Endothelial cell of umbilical vein (primary cell): ENCODE data around the gene PSD4. TPM values are rescaled to one million over a fixed set of nuclear protein-coding genes. Genes with fewer than 3 reads are reported as not detected.

Experiments
- BruUV-seq: library from RNA; stranded (reverse); fragments of 400-500 nt; replicated peaks from 2 replicates; lab custom pipeline; 2021; lab: Mats Ljungman, UMichigan
- CTCF ChIA-PET: fragments of 300-600, 350-600 bp; sonication (Branson Sonifier 250); formaldehyde crosslinking; loops from one replicate; lab custom pipeline; 2021; ENCODE audit warnings: antibody characterized with exemption, inconsistent platforms; lab: Charles Lee
- POLR2A ChIA-PET: fragments of 300-600, 350-600 bp; sonication (Branson Sonifier 250); formaldehyde crosslinking; loops from one replicate; lab custom pipeline; 2021; ENCODE audit warnings: antibody characterized with exemption, inconsistent platforms; lab: Charles Lee
- DNase-seq: peaks from one replicate; pipeline ENCODE4 v3.0.0-alpha.2; 2011; ENCODE audit warnings: low read depth, low spot score
- FAIRE-seq: peaks from 2 replicates; lab custom pipeline; 2011; peaks lifted over from hg19 to GRCh38; lab: Jason Lieb, UNC
- H2AFZ ChIP-seq: 2 replicates; pipeline ENCODE4 v1.6.0; 2012; ENCODE audit warnings: low read depth, low read length, control low read depth, inconsistent platforms
- H3K27ac ChIP-seq: 2 replicates; pipeline ENCODE4 v1.5.1; 2011; ENCODE audit warnings: low read depth, mild to moderate bottlenecking, control low read depth, low read length, moderate library complexity; ENCODE audit not compliant: insufficient read depth
- H3K27me3 ChIP-seq, 2 experiments: 2 replicates each; pipeline versions ENCODE4 v1.6.0 to v1.6.1; 2011; ENCODE audit warnings: low read length in 2 of 2, mixed read lengths in 1 of 2; ENCODE audit not compliant: control insufficient read depth in 2 of 2, insufficient read depth in 2 of 2
- H3K36me3 ChIP-seq, 2 experiments: 2 replicates in 1 of 2; 3 replicates in 1 of 2; pipeline ENCODE4 v1.5.1; 2011; ENCODE audit warnings: low read length in 2 of 2, mild to moderate bottlenecking in 1 of 2, moderate library complexity in 1 of 2; ENCODE audit not compliant: control insufficient read depth in 2 of 2, insufficient read depth in 2 of 2; ENCODE audit errors: extremely low read depth in 1 of 2
- H3K4me1 ChIP-seq: 3 replicates; pipeline ENCODE4 v1.5.1; 2011; ENCODE audit warnings: mild to moderate bottlenecking, low read length; ENCODE audit not compliant: control insufficient read depth, insufficient read depth; ENCODE audit errors: extremely low read depth
- H3K4me2 ChIP-seq: 2 replicates; pipeline ENCODE4 v1.6.1; 2011; ENCODE audit warnings: low read length, control low read depth, mixed read lengths; ENCODE audit not compliant: insufficient read depth
- H3K4me3 ChIP-seq, 3 experiments: fragments of 200-600 bp in 1 of 3; sonication (generic), shearing (Covaris generic) in 1 of 3; replicated peaks in 1 of 3; 2 replicates each; pipeline ENCODE4 v1.5.1; 2011 to 2016; ENCODE audit warnings: control low read depth in 3 of 3, low read length in 3 of 3, mild to moderate bottlenecking in 2 of 3, inconsistent platforms in 1 of 3, low read depth in 1 of 3, moderate library complexity in 1 of 3; ENCODE audit not compliant: insufficient read depth in 1 of 3
- H3K79me2 ChIP-seq: 2 replicates; pipeline ENCODE4 v1.6.0; 2012; ENCODE audit warnings: low read length, inconsistent platforms; ENCODE audit not compliant: control insufficient read depth, insufficient read depth
- H3K9ac ChIP-seq: replicated peaks from 2 replicates; pipeline ENCODE3; 2011; ENCODE audit warnings: low read length, control low read depth; ENCODE audit not compliant: insufficient read depth; ENCODE audit errors: extremely low read depth
- H3K9me1 ChIP-seq: replicated peaks from 3 replicates; pipeline ENCODE4 v1.6.0; 2011; ENCODE audit warnings: mild to moderate bottlenecking, low read length; ENCODE audit not compliant: control insufficient read depth, insufficient read depth; ENCODE audit errors: extremely low read depth
- H3K9me3 ChIP-seq: replicated peaks from 2 replicates; pipeline ENCODE4 v1.5.1; 2012; ENCODE audit warnings: low read length, inconsistent platforms; ENCODE audit not compliant: control insufficient read depth, insufficient read depth
- H4K20me1 ChIP-seq: replicated peaks from 2 replicates; pipeline ENCODE3; 2011; ENCODE audit warnings: mild to moderate bottlenecking, low read length; ENCODE audit not compliant: control insufficient read depth, insufficient read depth; ENCODE audit errors: extremely low read depth
- CTCF ChIP-seq, 2 donors: IDR thresholded peaks; 1 replicate in 1 of 2; 2 replicates in 1 of 2; pipeline ENCODE4 v1.5.1; 2011; ENCODE audit warnings: low read length in 2 of 2, mild to moderate bottlenecking in 2 of 2, moderate library complexity in 2 of 2, control low read depth in 1 of 2, inconsistent platforms in 1 of 2, low read depth in 1 of 2; ENCODE audit not compliant: insufficient read depth in 1 of 2; ENCODE audit errors: extremely low read depth in 1 of 2
- EZH2 ChIP-seq: IDR thresholded peaks from 2 replicates; pipeline ENCODE4 v1.6.1; 2012; ENCODE audit warnings: borderline replicate concordance, low read depth, mild to moderate bottlenecking, moderate library complexity, low read length, inconsistent platforms; ENCODE audit not compliant: severe bottlenecking
- FOS ChIP-seq: IDR thresholded peaks from 2 replicates; pipeline ENCODE4 v1.6.1; 2011; ENCODE audit warnings: mild to moderate bottlenecking, low read length, moderate library complexity, borderline replicate concordance; ENCODE audit not compliant: insufficient read depth
- GATA2 ChIP-seq: IDR thresholded peaks from 2 replicates; pipeline ENCODE4 v1.7.0; 2011; ENCODE audit warnings: low read depth, mild to moderate bottlenecking, moderate library complexity, mixed read lengths, low read length; ENCODE audit not compliant: insufficient read length, insufficient read depth
- JUN ChIP-seq: IDR thresholded peaks from 2 replicates; pipeline ENCODE4 v1.6.1; 2011; ENCODE audit warnings: borderline replicate concordance, low read depth; ENCODE audit not compliant: insufficient read length, insufficient read depth
- MAX ChIP-seq: IDR thresholded peaks from 2 replicates; pipeline ENCODE4 v1.6.1; 2011; ENCODE audit not compliant: insufficient read depth, insufficient read length
- MYC ChIP-seq: IDR thresholded peaks from one replicate; pipeline ENCODE4 v1.6.1; 2011; ENCODE audit warnings: mild to moderate bottlenecking, low read depth, low read length
- POLR2A ChIP-seq: IDR thresholded peaks from 2 replicates; pipeline ENCODE4 v1.6.1; 2012; ENCODE audit warnings: low read depth, mild to moderate bottlenecking, control low read depth, low read length
- POLR2AphosphoS5 ChIP-seq: IDR thresholded peaks from 2 replicates; pipeline ENCODE4 v1.6.1; 2012; ENCODE audit warnings: low read depth, mild to moderate bottlenecking, control low read depth, low read length, moderate library complexity; ENCODE audit not compliant: insufficient read depth
- dilution Hi-C: fragments of 300-500 bp; cut with MboI; formaldehyde crosslinking; loops from one replicate; pipeline ENCODE4 v1.15.0; 2019; ENCODE audit warnings: low sequenced_read_pairs; ENCODE audit not compliant: extremely low pct_ligation_motif_present
- intact Hi-C: fragments of 100-400 bp; cut with micrococcal nuclease; formaldehyde crosslinking; loops from one replicate; pipeline ENCODE4 v1.10.0; 2022
- polyA plus RNA-seq, 4 experiments: library from polyadenylated mRNA; depleted of rRNA in 3 of 4; stranded (reverse) in 3 of 4; unstranded in 1 of 4; fragments of >200 nt; gene quantifications; 2 replicates each; pipeline versions ENCODE4 v1.2.1 to v1.2.3, GENCODE V29; 2011 to 2012; ENCODE audit warnings: missing spikeins in 1 of 4
- total RNA-seq: library from RNA; stranded (reverse); gene quantifications from 2 replicates; pipeline ENCODE4 v1.2.3, GENCODE V29; 2021

The PSD4 gene
- total and polyA plus RNA-seq, 2 donors (not counting 3 experiments of a cell fraction or from before 2014, with no cell fraction given), result 0.01 to 0.24 TPM

GRCh38 chr2:113134717-113135116 lies 39.1 kb upstream of the PSD4 start:
- Histone ChIP-seq H2AFZ (no peak overlapping the region), H3K27me3 (peaks cover 0 to 3% of the 10 kb centered on the region in 2 experiments), H3K9ac (no peak overlapping the region), H3K36me3 (no peaks in the 10 kb centered on the region), H3K79me2 (no peaks in the 10 kb centered on the region), H3K4me2 (no peak overlapping the region), H4K20me1 (no peaks in the 10 kb centered on the region), H3K4me1 (no peaks in the 10 kb centered on the region), H3K9me3 (no peaks in the 10 kb centered on the region), H3K27ac (no peak overlapping the region), H3K9me1 (no peaks in the 10 kb centered on the region), H3K4me3 (no peak overlapping the region)
- intact Hi-C loops, result no loop called here
- no peak for TF ChIP-seq POLR2A
- no peak for TF ChIP-seq POLR2AphosphoS5
- ChIA-PET CTCF (interaction anchor here (4.5 to 6.0 kb wide), 2 partner anchors 63 to 255 kb away, joined by 131 to 310 read pairs; no protein-coding TSS in a partner anchor), POLR2A (no interaction called here)
- dilution Hi-C loops, result no loop called here
- no peak for FAIRE-seq
- DNase-seq, result no peak
- BruUV-seq, result no TSS peak

GRCh38 chr2:113135317-113135716 lies 38.5 kb upstream of the PSD4 start:
- dilution Hi-C loops (no loop called here), intact Hi-C loops (no loop called here)
- H3K9me3 ChIP-seq, result no peaks in the 10 kb centered on the region
- CTCF ChIA-PET, result interaction anchor here (3.9 to 6.0 kb wide), 3 partner anchors 47 to 254 kb away, joined by 29 to 310 read pairs (median 131); no protein-coding TSS in a partner anchor
- TF ChIP-seq CTCF (IDR thresholded peaks at IDR 0.05; ENCODE audit: extremely low read depth in 1 of 2, insufficient read depth in 1 of 2, low read depth in 1 of 2, low read length in 2 of 2) (no peak), MYC (no peak), GATA2 (no peak), POLR2A (no peak), POLR2AphosphoS5 (no peak), MAX (no peak), EZH2 (no peak), FOS (no peak), JUN (no peak)
- no peak overlapping the region for H3K27ac ChIP-seq
- H3K27me3 ChIP-seq, result peaks cover 0 to 3% of the 10 kb centered on the region in 2 experiments
- DNase-seq (no peak), FAIRE-seq (no peak)
- no peaks in the 10 kb centered on the region for H3K4me1 ChIP-seq
- H3K4me2 ChIP-seq, result no peak overlapping the region
- H3K9me1 ChIP-seq, result no peaks in the 10 kb centered on the region
- no peaks in the 10 kb centered on the region for H4K20me1 ChIP-seq
- no peaks in the 10 kb centered on the region for H3K36me3 ChIP-seq
- no peak overlapping the region for H3K9ac ChIP-seq
- H3K4me3 ChIP-seq, result no peak overlapping the region
- no peak overlapping the region for H2AFZ ChIP-seq
- POLR2A ChIA-PET, result no interaction called here
- H3K79me2 ChIP-seq, result no peaks in the 10 kb centered on the region
- no TSS peak for BruUV-seq
